ENCODE measurements around the gene OR2V1.

DNA sequence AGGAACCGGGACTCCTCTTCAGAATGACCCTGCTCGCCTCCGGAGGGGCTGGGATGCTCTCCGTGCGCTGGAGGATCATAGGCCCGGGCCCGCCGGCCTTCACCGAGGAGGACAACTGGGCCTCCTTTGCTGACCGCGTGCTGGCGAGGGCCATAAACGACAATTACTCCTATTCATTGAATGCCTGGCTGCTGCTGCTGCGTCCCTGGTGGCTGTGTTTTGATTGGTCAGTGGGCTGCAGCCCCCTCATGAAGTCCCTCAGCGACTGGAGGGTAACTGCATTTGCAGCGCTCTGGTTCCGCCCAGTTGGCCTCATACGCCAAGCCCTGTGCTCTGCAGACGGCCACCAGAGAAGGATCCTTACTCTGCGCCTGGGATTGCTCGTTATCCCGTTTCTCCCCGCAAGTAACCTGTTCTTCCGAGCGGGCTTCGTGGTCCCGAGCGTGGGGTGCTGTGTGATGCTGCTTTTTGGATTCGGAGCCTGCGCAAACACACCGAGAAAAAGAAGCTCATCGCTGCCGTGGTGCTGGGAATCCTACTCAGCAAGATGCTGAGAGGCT, 16.6 kb downstream of the OR2V1 start:
- TF ChIP-seq EZH2 (IDR thresholded peaks at IDR 0.05) (no peak), POLR2AphosphoS5 (IDR thresholded peaks at IDR 0.05; ENCODE audit: borderline replicate concordance, low read depth, low read length) (no peak)

All from SK-N-MC (cell line).